GM19372 (cell line): ENCODE measurements around the gene ZMYND10.
"Not testable (repeated sequence)": the region's sequence is repeated elsewhere in the genome, so short reads cannot be mapped to it uniquely, and the experiment has no call there.

Experiments used
- ATAC-seq: cut with Tn5 transposase; IDR thresholded peaks from one replicate; pipeline ENCODE4 v1.9.1; 2021; ENCODE audit warnings: mild to moderate bottlenecking, low read depth, moderate library complexity; ENCODE audit not compliant: unreplicated experiment

The ZMYND10 gene

GRCh38 chr3:50312041-50312440 is 33.5 kb downstream of the ZMYND10 start:
- not testable (repeated sequence) for ATAC-seq

GRCh38 chr3:50304601-50305000 is 40.9 kb downstream of the ZMYND10 start:
- ATAC-seq = no peak

- ATAC-seq = no peak
Observed at GRCh38 chr3:50303013-50303815, 42.3 kb downstream of the ZMYND10 start, which contains the start of gene HYAL1. Gene HYAL1 (minus strand): TSS chr3:50303574. CDS start chr3:50302956, 618 bp downstream.

- no peak for ATAC-seq
Observed at GRCh38 chr3:50302095-50303012, 43.2 kb downstream of the ZMYND10 start.

- no peak for ATAC-seq
Observed at GRCh38 chr3:50300681-50301254, 44.8 kb downstream of the ZMYND10 start.

GRCh38 chr3:50299929-50300680 is 45.4 kb downstream of the ZMYND10 start:
- no peak for ATAC-seq

- no peak for ATAC-seq
Observed at GRCh38 chr3:50299638-50299928, 45.9 kb downstream of the ZMYND10 start.

DNA sequence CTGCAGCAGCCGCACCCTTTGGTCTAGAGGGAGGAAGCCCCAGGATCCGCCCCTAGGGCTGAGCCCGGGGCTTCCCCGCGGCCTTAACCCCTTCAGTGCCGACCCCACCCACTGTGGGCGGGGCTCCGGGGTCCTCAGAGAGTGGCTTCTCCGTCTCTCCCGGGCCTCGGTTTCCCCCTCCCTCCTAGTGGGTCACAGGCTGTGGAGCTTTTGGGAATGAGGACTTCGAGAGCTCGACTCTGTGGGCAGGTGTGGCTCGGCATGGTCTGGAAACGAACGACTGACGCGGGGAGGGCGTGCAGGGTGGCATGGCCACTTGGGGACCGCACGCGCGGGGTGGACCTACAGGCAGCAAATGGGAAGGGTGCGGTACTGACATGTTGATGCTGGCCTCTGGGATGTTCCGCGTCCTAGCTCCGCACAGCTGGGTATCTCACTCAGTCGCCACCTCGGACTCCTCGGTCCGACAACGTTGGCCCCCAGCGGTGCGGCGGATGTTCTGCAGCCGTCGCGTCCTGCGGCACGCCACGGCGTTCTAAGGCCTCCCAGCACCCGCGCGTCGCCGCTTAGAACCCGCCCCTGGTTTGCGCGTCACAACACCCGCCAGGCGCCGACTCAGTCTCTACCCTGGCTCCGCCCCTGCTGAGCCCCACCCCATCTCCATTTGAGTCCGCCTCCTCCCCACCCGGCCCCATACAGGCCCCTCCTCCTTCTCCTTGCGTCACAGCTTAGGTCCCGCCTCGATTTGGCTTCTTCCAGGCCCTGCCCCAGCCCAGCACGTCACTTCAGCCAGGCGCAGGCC is 46.5 kb downstream of the ZMYND10 start, which contains the start of the genes HYAL3 and NAA80:
Gene HYAL3, minus strand, starts transcription at position 570 of the 802 bp plus-strand sequence. CDS start 3,803 bp downstream, outside the sequence.
Gene NAA80, minus strand, starts transcription at position 570 of the 802 bp plus-strand sequence. CDS start 1,942 bp downstream, outside the sequence.
- peak; percentile 86 for ATAC-seq

GRCh38 chr3:50297896-50298725 is 47.4 kb downstream of the ZMYND10 start:
- ATAC-seq = no peak

GRCh38 chr3:50297384-50297775 is 48.2 kb downstream of the ZMYND10 start:
- no peak for ATAC-seq

DNA sequence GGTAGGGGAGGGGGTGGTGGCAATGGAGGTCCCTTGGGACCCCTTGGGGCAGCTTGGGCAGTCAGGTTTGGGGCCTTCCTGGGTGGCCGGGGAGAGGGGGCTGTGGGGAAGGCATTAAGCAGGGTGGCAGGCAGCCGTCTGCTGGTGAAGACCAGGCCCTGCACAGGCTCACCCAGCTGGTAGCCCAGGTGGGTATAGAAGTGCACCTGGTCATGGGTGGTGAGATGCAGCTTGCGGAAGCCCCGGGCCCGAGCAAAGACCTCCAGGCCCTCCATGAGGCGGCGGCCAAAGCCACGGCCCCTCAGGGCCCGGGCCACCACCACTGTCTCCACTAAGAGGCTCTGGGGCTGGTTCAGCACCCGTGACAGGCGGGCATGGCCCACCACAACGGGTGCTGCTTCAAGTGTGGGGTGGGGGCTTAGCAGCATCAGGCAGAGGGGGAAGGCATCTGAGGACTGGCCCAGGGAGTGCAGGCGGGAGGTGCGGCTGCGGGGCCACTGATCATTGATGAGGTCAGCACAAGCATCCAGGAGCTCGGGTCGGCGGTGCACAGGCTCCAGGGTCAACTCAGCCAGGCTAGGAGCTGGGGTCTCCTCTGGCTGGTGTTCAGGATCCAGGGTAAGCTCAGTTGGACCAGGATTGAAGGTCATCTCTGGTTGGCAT is 48.7 kb downstream of the ZMYND10 start:
- ATAC-seq = no peak

DNA sequence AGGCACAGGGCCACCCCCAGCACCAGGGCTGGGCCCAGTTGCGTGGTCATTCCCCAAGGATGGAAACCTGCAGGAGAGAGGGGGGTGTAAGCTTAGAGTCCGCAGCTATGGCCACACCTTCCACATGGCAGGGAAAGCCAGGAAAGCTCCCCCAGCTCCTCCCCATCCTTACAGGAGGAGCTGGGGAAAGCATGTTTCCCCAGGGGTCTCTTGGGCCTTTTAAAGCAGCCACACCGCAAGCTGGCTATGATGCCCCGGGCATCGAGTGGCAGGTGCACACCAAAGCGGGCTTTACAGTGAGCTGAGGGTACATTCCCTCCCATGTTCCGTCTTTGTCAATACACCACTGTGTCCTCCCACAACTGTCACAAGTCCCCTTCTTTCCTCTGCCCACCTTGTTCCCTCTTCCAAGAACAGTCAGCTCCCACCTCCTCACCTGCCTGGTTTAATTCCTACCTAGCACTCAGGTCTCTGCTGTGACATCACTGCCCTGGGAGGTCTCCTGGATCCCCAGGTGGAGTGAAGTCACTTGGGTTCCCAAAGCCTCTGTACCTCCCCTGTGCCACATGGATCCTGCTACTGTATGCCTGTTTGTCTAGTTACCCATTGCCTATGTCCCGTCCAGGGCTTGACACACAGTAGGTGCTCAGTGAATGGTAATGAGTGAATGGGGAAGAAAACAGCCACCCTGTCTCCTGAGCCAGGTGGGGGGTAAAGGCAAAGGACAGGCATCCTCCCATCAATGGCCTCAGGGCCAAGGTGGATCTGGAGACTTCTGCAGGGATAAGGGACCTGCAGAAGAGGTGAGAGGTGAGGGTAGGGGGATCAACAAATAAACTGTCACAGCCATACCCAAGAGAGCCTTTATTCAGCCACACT is 49.7 kb downstream of the ZMYND10 start:
- no peak for ATAC-seq

GRCh38 chr3:50294492-50295403 is 50.8 kb downstream of the ZMYND10 start:
- no peak for ATAC-seq

DNA sequence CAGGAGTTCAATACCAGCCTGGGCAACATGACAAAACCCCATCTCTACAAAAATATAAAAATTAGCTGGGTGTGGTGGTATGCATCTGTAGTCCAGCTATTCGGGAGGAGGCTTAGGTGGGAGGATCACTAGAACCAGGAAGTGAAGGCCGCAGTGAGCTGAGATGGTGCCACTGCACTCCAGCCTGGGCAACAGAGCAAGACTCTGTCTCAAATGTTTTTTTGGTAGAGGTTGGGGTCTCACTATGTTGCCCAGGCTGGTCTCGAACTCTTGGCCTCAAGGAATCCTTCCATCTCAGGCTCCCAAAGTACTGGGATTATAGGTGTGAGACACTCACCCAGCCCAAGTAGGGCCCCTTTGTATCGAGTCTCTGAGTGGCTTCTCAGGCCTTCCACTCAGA is 51.4 kb downstream of the ZMYND10 start:
- no peak for ATAC-seq

DNA sequence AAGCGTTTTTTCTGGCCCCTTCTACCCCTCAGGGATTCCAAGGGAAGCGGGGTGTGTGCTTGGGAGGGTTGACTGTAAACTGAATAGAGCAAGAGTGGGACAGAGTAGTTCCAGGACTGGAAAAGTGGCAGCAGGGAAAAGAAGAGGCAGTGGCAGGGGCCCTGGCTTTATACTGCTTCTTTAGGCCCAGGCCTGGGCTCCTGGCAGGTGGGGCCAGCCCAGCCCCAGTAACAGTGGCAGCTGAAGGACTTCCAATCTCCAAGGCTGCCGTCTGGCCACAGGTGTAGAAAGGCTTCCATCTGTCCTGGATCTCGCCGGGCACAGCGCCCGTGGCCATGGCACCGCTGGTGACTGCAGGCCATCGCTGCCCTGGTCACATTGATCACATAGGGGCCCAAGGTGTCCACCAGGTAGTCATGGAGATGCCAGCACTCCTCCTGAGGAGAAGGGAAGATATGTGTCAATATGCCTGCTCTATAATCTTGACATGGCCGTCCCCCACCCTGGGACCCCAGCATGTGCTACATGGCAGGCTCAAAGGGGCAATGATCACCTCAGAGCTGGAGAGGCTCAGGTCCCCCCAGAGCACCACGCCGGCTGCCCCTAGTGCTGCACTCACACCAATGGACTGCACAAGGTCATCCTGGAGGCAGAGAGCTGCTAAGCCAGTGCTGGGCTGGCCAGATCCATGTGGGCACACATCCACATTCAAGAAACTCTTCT is 52.3 kb downstream of the ZMYND10 start:
- ATAC-seq = no peak
